HG03439 (cell line): Measurements from ENCODE around the gene TPST2.
"Not testable (repeated sequence)": the region's sequence is repeated elsewhere in the genome, so short reads cannot be mapped to it uniquely, and the experiment has no call there.

Source experiments
- ATAC-seq: cut with Tn5 transposase; IDR thresholded peaks from one replicate; pipeline ENCODE4 v1.9.1; 2021; ENCODE audit warnings: mild to moderate bottlenecking, moderate library complexity; ENCODE audit not compliant: unreplicated experiment

TPST2 gene

GRCh38 chr22:26536762-26537134, 53.2 kb downstream of the TPST2 start:
- no peak for ATAC-seq

GRCh38 chr22:26536056-26536761, 53.7 kb downstream of the TPST2 start:
- ATAC-seq = no peak

GRCh38 chr22:26535603-26535908, 54.4 kb downstream of the TPST2 start:
- ATAC-seq = no peak

- ATAC-seq = no peak
Measured at GRCh38 chr22:26534874-26535602, 54.9 kb downstream of the TPST2 start.

- ATAC-seq = no peak
Measured at GRCh38 chr22:26534171-26534855, 55.6 kb downstream of the TPST2 start.

GRCh38 chr22:26529345-26529744, 60.6 kb downstream of the TPST2 start:
- no peak for ATAC-seq

- not testable (repeated sequence) for ATAC-seq
Measured at GRCh38 chr22:26528518-26528917, 61.4 kb downstream of the TPST2 start.

GRCh38 chr22:26527574-26528465, 62.1 kb downstream of the TPST2 start:
- ATAC-seq = no peak

- ATAC-seq = no peak
Measured at GRCh38 chr22:26527167-26527566, 62.8 kb downstream of the TPST2 start.

GRCh38 chr22:26525946-26526564, 63.9 kb downstream of the TPST2 start:
- ATAC-seq = no peak

GRCh38 chr22:26524870-26525269, 65.1 kb downstream of the TPST2 start:
- no peak for ATAC-seq

GRCh38 chr22:26522592-26522991, 67.3 kb downstream of the TPST2 start:
- ATAC-seq = no peak

GRCh38 chr22:26522012-26522411, 67.9 kb downstream of the TPST2 start:
- no peak for ATAC-seq

GRCh38 chr22:26517429-26517828, 72.5 kb downstream of the TPST2 start:
- no peak for ATAC-seq

- no peak for ATAC-seq
Measured at GRCh38 chr22:26516503-26516902, 73.4 kb downstream of the TPST2 start.

GRCh38 chr22:26515931-26516330, 74.0 kb downstream of the TPST2 start:
- no peak for ATAC-seq

- no peak for ATAC-seq
Measured at GRCh38 chr22:26514419-26515161, 75.3 kb downstream of the TPST2 start.

GRCh38 chr22:26513838-26514237, 76.1 kb downstream of the TPST2 start:
- no peak for ATAC-seq

GRCh38 chr22:26512149-26512793, 77.7 kb downstream of the TPST2 start, which contains the start of gene TFIP11:
Gene TFIP11, minus strand, starts transcription at chr22:26512473. Its CDS starts 2,201 bp downstream, at chr22:26510272.
- peak; percentile 82 for ATAC-seq
